Measurements from ENCODE around the gene TOP2B. TPM values are rescaled to one million over a fixed set of nuclear protein-coding genes. Genes with fewer than 3 reads are reported as not detected.

TOP2B gene
- total RNA-seq, 1 donor from 2014 or later: 83.4 TPM

GRCh38 chr3:25576146-25576545, 88.6 kb downstream of the TOP2B start:
- H3K27ac ChIP-seq: no peak overlapping the region
- no peaks in the 10 kb centered on the region for H3K27me3 ChIP-seq
- intact Hi-C loops (cut with DNase I): no loop called here
- no peak for TF ChIP-seq CTCF (IDR thresholded peaks at IDR 0.05)
- H3K4me1 ChIP-seq: no peaks in the 10 kb centered on the region
- DNase-seq (no peak), ATAC-seq (no peak)
- H3K4me3 ChIP-seq: no peak overlapping the region
- no peaks in the 10 kb centered on the region for H3K36me3 ChIP-seq
- no peaks in the 10 kb centered on the region for H3K9me3 ChIP-seq

DNA sequence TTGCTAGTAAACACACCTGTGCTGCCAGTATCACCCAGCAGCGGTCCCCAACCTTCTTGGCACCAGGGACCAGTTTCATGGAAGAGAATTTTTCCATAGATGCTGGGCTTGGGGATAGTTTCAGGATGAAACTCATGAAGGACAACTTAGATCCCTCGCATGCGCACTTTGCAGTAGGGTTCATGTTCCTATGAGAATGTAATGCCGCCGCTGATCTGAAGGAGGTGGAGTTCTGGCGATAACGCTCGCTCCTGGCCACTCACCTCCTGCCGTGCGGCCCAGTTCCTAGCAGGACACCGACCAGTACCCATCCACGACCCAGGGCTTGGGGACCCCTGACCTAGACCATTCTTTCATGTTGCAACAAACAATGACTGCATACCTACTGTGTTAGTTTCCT, 89.7 kb downstream of the TOP2B start:
- H3K27ac ChIP-seq: no peak overlapping the region
- no peaks in the 10 kb centered on the region for H3K9me3 ChIP-seq
- no peaks in the 10 kb centered on the region for H3K36me3 ChIP-seq
- no peak for DNase-seq
- no peak for ATAC-seq
- no peak for TF ChIP-seq CTCF (IDR thresholded peaks at IDR 0.05)
- no peak overlapping the region for H3K4me3 ChIP-seq
- intact Hi-C loops (cut with DNase I): no loop called here
- no peaks in the 10 kb centered on the region for H3K4me1 ChIP-seq
- H3K27me3 ChIP-seq: no peaks in the 10 kb centered on the region

GRCh38 chr3:25574172-25574765, 90.4 kb downstream of the TOP2B start:
- H3K4me3 ChIP-seq: no peak overlapping the region
- H3K27me3 ChIP-seq: no peaks in the 10 kb centered on the region
- no peaks in the 10 kb centered on the region for H3K4me1 ChIP-seq
- no peaks in the 10 kb centered on the region for H3K9me3 ChIP-seq
- no peak overlapping the region for H3K27ac ChIP-seq
- DNase-seq: no peak
- no peak for TF ChIP-seq CTCF (IDR thresholded peaks at IDR 0.05)
- no peaks in the 10 kb centered on the region for H3K36me3 ChIP-seq
- no peak for ATAC-seq
- intact Hi-C loops (cut with DNase I): no loop called here

DNA sequence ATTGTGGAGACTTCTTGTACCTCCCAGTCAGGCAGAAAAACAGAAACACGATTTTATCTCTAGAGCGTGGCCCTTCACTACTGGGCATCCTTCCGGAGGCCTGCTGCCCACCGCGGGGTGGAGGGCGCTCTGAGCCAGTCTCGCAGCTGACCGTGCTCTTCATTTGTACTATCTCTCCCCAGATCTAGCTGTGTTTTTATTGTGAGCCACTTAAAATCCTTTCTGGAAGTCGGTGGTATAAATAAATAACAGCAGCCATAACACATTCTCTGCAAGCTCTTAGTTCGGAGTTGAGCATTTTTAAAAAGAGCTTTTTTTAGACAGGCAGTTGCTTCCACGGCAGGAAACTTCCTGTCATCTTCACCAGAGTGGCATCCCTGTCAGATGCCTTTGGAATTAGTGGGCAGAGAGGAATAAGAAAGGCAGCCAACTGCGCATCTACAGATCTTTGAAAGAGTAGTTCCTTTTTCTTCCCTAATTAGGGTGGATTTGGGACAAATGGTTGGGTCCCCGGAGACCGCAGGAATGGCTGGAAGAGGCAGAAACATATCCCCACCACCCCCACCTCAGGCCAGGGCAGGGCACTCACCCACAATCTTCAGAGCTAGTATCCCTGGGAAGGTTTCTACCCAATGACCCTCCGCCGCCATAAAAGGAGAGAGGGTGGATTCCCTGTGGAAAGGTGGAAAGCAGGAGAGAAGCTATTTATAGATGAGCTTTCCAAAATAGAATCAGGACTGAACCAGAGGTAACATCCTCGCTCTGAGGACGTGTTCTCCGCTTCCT, 91.1 kb downstream of the TOP2B start:
- H3K4me3 ChIP-seq: no peak overlapping the region
- intact Hi-C loops (cut with DNase I): no loop called here
- no peaks in the 10 kb centered on the region for H3K36me3 ChIP-seq
- no peaks in the 10 kb centered on the region for H3K27me3 ChIP-seq
- peak overlapping the region; percentile 24 for H3K27ac ChIP-seq
- TF ChIP-seq CTCF (IDR thresholded peaks at IDR 0.05): no peak
- ATAC-seq (no peak), DNase-seq (no peak)
- no peaks in the 10 kb centered on the region for H3K9me3 ChIP-seq
- H3K4me1 ChIP-seq: no peaks in the 10 kb centered on the region

GRCh38 chr3:25572919-25573385, 91.8 kb downstream of the TOP2B start:
- DNase-seq (no peak), ATAC-seq (no peak)
- intact Hi-C loops (cut with DNase I): no loop called here
- Histone ChIP-seq H3K4me3 (no peak overlapping the region), H3K9me3 (no peaks in the 10 kb centered on the region), H3K27ac (peak overlapping the region; percentile 24), H3K4me1 (no peaks in the 10 kb centered on the region), H3K27me3 (no peaks in the 10 kb centered on the region), H3K36me3 (no peaks in the 10 kb centered on the region)
- TF ChIP-seq CTCF (IDR thresholded peaks at IDR 0.05): no peak

All from upper lobe of right lung (tissue), 1 donor.